HG03095 (cell line): ENCODE data around the gene ARPC2.
"Not testable (repeated sequence)": the region's sequence is repeated elsewhere in the genome, so short reads cannot be mapped to it uniquely, and the experiment has no call there.

Experiments used
- ATAC-seq: cut with Tn5 transposase; IDR thresholded peaks from one replicate; pipeline ENCODE4 v1.9.1; 2021; ENCODE audit warnings: moderate library complexity; ENCODE audit not compliant: unreplicated experiment

Gene ARPC2

DNA sequence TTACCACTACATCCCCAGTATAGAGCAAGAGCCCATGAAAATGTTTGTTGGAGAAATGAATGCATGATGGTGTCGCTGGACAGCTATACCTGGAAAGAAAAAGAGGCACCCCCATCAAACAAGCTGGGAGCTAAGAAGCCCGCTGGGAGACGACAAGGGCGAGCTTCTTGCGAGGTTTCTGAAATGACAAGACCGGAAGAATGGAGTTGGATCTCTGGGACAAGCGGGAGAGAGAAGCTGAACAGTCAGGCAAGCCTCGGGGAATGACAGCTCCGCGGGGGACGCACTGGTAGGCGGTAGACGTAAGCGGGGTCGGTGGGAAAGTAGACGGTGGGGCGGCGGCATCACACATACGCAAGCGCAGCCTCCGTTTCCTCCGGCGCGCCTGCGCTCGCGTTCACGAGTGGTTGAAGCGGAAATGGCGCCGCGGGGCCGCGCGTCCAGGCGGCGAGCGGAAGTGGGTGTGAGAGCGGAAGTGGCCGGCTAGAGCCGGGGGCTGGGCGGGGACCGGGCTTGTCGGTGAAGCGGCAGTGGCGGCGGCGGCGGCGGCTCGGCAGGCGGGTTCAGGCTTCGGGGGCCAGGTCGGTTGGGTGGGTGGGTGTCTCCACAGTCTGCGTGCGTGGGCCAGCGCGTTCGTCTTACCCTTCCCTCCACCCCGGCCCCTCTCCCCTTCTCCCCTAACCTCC, at the start of gene ARPC2:
Gene ARPC2, plus strand, starts transcription at position 516 of the 686 bp plus-strand sequence. CDS start 282 bp downstream, outside the sequence.
- peak; percentile 58 for ATAC-seq

DNA sequence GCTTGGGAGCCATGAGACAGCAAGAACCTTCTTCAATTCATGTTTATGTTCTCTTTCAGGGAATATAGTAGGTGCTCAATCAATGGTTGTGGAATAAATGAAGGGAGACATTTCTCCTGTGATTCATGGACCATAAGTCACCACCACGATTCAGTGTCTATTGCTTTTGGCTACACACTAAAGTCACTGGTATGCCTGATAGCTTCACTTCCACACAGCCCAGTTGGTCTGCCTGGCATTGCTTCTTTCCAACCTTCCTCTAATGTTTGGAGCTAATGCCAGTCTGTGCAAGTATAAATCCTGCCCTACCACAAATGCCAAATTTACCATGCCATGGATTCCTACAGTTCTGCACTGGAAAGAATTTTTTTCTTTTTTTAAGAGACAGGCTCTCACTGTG, 49.0 kb upstream of the ARPC2 start:
- ATAC-seq = no peak

- no peak for ATAC-seq
Observed at GRCh38 chr2:218168635-218169462, 48.1 kb upstream of the ARPC2 start.

DNA sequence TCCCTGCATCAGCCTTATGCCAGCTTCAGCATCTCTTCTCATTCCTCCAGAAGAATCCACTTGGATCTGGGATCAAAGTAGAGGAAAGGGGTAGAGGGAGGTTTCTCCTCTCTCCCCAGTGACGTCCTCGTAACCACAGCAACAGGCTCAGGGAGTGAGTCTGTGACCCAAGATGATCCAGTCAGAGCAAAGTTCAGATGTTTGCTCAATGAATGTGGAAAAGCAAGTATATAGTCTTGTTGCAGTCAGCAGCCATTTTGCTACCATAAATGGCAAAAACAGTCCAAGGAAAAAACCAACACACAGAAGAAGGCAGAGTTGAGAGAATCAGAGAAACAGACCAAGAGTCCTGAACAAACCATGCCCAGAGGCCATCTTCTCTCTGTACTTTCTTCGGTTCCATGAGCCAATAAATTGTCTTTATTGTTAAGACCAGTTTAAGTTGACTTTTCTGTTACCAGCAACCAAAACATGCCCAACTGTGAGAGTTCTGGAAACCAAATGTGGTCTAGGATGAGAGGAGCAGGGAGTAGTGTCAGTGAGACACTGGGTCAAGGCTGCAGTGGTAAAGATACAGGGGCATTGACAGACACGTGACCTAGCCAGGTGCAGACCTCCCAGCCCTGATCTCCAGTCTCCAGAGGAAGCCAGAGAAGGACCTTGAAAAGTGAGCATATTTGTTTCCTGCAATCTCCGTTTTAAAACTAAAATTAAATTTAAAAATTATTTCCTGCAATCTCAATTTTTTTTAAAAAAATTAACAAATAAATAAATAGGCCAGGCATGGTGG, 47.0 kb upstream of the ARPC2 start:
- no peak for ATAC-seq

GRCh38 chr2:218171744-218172143, 45.2 kb upstream of the ARPC2 start:
- ATAC-seq = not testable (repeated sequence)

- ATAC-seq = no peak
Observed at GRCh38 chr2:218172845-218173244, 44.1 kb upstream of the ARPC2 start.

DNA sequence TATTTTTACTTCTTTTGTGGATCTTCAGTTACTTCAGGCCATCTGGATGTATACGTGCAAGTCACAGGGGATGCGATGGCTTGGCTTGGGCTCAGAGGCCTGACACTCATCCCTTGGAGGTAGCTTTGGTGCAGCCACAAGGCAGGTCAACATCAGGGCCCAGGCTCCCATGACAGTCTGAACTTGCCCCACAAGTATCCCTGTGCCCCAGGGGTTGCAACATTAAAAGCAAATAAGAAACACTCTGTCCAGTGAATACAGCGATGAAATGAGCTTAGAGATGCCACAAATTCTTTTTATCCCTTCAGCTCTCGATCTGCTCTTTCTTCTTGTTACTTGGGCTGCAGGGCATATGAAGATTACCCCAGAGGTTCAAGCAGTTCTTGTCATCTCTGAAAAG, 37.2 kb upstream of the ARPC2 start:
- ATAC-seq = no peak

DNA sequence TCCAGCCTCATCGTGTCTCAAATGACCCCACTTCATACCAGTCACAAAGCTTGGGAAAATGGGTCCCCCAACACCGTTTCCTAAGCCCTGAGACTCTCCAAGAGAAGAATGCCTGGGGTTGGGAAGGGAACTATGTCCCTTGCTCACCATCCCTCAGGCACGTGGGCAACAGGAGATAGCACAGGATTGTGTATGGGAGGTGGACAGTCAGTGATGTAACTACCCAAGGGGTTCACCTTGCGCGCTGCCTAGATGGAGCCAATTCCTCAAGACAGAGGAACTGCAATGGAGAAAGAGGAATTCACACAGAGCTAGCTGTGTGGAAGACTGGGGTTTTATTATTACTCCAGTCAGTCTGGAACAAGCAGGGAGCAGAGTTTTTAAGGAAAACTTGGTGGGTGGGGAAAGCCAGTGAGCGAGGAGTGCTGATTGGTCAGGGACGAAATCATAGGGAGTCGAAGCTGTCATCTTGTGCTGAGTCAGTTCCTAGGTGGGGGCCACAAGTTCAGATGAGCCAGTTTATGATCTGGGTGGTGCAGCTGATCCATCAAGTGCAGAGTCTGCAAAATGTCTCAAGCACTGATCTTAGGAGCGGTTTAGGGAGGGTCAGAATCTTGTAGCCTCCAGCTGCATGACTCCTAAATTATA, 36.4 kb upstream of the ARPC2 start:
- ATAC-seq = no peak

DNA sequence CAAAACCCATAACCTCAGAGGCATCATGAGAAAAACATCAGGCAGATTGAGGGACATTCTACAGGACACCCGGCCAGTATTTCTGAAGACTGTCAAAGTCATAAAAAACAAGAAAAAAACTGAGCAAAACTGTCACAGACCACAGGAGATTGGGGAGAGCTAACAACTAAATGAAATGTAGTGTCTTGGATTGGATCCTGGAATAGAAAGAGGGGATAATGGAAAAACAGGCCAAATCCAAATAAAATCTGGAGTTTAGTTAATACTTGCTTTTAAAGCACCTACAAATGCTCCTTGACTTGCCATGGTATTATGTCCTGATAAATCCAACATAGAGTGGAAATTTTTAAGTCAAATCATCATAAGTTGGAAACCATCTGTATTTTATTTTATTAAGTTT, 32.7 kb upstream of the ARPC2 start:
- ATAC-seq = no peak

GRCh38 chr2:218186355-218186766, 30.6 kb upstream of the ARPC2 start:
- peak; percentile 68 for ATAC-seq

GRCh38 chr2:218186876-218187275, 30.1 kb upstream of the ARPC2 start:
- no peak for ATAC-seq

DNA sequence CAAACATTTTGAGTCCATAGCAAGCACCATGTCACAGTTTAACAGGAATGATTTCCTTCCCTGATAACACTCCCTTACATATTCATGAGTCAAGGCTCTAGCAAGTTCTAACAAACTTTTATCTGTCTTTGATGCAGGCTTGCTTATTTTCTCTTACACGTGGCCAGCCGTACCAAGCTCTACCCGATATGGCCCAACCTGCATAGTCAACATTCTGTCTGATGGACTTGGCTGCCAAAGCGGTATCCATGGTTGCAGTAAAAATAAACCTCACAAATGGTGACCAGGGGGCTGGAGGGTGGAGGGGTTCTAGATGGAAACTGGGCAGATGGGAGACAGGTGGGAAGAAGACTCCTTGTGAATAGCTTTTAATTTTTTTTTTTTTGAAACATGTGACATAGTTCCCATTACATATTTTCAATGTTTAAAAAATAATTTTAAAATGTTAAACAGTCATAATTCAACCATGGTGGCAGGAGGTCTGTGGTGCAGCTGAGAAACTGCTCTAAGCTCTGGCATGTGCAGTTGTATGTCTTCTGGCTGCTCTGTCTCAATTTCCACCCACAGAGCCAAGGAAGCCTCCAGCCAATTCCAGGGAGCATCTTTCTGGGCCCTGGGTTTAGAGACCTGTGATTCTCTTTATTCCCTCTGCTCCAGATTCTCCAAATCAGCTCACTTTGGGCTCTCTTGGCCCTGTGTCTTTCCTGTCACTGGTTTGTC, 29.5 kb upstream of the ARPC2 start:
- no peak for ATAC-seq

- ATAC-seq = no peak
Observed at GRCh38 chr2:218188528-218188927, 28.5 kb upstream of the ARPC2 start.

- ATAC-seq = no peak
Observed at GRCh38 chr2:218192902-218193430, 24.0 kb upstream of the ARPC2 start.

- no peak for ATAC-seq
Observed at GRCh38 chr2:218193701-218194100, 23.3 kb upstream of the ARPC2 start.

GRCh38 chr2:218194880-218195279, 22.1 kb upstream of the ARPC2 start:
- ATAC-seq = no peak

GRCh38 chr2:218196974-218197373, 20.0 kb upstream of the ARPC2 start:
- ATAC-seq = no peak

GRCh38 chr2:218202266-218202665, 14.7 kb upstream of the ARPC2 start:
- no peak for ATAC-seq

DNA sequence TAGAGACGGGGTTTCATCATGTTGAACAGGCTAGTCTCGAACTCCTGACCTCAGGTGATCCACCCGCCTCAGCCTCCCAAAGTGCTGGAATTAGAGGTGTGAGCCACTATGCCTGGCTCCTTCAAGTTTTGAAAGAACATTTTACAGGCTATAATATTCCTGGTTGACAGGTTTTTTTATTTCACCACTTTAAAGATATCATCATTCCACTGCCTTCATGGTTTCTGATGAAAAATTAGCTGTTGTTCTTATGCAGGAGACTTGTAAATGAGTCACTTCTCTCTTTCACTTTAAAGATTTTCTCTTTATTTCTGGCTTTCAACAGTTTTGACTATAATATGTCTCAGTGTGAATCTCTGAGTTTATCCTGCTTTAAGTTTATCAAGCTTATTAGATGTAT, 7.9 kb upstream of the ARPC2 start:
- ATAC-seq = no peak

DNA sequence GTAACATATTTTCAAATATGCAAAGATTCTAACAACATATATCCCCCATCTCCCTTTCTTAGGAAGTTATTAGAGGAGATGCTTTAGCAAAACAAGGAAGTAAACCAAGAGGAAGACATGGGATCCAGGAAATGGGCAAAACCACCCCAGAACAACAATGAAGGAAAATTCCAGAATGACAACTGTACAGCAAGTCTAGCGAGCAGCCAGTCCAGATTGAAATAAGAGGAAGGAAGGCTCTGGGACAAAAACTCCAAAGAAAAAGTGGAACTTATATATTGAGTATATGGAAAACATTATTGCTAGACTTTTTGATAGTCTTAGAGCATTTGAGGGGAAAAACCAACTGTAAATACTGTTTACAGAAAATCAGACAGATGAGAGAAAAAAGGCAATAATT, 2.9 kb upstream of the ARPC2 start:
- no peak for ATAC-seq
